NOMO-1 treated with DMSO at 0.1 percent for 48 hours (cell line): ENCODE data around the gene KRT83.
"Not testable (repeated sequence)": the region's sequence is repeated elsewhere in the genome, so short reads cannot be mapped to it uniquely, and the experiment has no call there.

Source experiments
- DNase-seq: peaks from one replicate; lab custom pipeline; 2025; ENCODE audit not compliant: unreplicated experiment; lab: John Stamatoyannopoulos, UW

KRT83 gene

DNA sequence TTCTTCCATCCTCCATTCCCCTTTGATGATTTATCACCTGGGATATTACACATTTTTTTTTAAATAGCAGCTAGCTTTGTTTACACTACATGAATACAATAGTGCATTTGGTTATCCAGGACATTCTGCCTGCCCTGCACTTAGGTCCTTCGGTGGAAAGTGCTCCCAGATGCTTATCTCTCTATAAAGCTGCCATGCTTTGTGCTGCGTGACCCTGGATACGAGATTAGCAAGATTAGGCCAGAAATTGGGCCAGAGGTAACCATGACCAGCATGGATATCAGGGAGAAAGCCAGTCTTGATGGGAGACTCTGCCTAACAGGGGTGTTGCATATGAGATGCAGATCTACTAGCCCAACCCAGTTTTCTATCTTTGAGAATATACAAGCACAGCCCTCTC is 12.1 kb upstream of the KRT83 start:
- DNase-seq: no peak

GRCh38 chr12:52332381-52332780 is 11.2 kb upstream of the KRT83 start:
- DNase-seq: no peak

DNA sequence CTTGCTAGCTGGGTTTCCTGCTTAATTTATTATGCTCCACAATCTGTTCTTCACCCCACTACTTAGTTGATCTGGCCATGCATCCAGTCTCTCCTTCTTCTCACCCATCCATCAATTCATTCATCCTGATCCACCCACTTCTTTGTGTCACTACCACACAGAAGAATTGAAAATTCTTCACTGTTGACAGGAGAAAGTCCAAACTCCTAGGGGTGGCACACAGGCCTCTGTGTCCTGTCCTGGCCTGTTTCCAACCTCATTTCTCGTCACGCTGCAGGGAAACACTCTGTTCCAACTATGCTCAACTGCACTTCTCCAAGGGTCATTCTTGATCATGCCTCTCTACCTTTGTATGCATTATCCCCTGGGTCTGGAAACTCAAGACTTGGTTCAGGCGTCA is 10.6 kb upstream of the KRT83 start:
- no peak for DNase-seq

GRCh38 chr12:52331039-52331438 is 9.8 kb upstream of the KRT83 start:
- DNase-seq: no peak

GRCh38 chr12:52327830-52328500 is 6.8 kb upstream of the KRT83 start:
- DNase-seq: no peak

- peak; percentile 88 for DNase-seq
These were observed 6.0 kb upstream of the KRT83 start for GRCh38 chr12:52327052-52327829.

GRCh38 chr12:52324153-52324444 is 2.9 kb upstream of the KRT83 start:
- no peak for DNase-seq

DNA sequence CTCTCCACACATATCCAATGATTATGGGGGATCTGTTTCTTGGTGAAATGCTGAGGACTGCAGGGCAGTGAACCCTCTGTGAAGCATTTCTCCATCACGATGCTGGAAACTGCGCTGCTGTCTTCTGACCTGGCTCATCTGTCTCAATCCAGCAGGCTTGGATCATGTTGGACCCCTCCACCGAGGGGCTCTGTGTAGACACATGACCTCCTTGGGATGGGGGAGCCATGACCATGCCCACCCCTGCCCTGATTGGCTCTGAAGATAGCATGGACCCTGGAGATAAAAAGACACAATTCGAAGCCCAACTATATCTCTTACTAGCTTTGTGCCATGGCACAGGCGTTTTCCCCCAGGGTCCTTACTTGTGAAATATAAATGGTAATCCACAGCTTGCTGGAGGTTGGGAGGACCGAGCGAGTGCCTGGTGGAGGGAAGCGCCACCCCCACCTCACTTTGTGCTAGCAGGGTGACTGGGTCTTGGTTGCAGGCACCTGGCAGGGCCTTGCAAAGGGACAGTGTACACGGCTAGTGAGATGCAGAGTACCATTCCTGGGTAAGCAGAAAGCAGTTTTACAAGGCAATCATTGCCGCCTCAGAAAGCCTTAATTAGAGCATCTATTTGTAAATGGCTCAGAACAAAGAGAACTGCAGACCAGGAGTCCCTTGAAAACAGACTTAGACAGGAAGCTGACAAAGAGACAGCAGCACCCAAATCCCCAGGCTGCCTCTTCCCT is 2.4 kb upstream of the KRT83 start:
- DNase-seq: no peak

- DNase-seq: no peak
These were observed 1.8 kb upstream of the KRT83 start for GRCh38 chr12:52323001-52323400.

DNA sequence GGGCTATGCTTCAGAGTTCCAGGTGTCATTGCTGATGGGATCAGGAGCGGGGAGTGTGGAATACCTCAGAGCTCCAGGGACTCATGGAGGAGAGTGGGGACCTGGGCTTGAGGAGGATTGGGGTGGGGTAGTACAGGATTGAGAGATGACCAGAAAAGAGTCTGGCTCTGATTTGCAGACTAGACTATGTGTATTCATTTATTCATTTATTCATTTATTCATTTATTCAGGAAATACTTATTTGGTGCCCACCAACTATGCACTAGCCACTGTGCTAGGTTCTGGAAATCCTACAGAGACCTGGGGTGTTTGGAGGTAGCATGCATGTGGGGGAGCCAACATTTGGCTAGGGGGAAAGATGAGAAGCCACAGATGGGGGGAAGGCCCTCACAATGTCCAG is 871 bp upstream of the KRT83 start:
- no peak for DNase-seq

DNA sequence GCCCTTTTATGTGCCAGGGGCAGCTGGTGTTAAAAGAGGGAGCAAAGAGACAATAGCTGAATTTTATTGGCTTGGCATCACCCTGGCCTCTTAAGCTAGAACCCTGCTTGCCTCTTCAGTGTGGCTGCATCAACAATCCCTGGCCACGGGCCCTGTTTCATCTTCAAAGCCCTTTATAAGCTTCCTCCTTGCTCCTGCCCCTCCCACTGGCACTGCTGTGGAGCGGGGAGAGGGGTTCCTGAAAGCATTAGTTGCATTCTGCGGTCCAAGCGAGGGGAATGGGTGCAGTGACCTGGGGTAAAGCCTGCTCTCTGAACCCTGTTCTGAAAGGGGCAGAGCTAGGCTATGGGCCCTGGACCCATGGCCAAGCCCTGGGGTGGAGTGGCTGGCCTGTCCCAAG is 220 bp upstream of the KRT83 start:
- DNase-seq: no peak

DNA sequence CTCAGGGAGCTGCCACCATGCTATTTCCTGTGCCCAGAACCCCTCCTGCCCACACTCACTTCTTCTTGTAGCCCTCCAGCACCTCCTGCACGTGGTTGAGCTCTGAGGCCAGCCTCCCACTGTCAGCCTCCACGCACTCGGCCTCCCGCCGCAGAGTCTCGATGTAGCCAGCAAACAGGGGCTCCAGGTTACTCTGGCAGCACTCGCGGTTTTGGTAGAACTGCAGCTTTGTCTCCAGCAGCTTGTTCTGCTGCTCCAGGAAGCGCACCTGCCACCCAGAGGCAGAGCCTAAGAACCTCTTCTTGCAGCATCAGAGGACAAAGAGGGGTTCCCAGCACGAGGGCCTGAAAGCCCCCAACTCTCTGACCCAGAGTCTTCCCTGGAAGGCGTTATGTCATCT is 2.1 kb downstream of the KRT83 start:
- no peak for DNase-seq

DNA sequence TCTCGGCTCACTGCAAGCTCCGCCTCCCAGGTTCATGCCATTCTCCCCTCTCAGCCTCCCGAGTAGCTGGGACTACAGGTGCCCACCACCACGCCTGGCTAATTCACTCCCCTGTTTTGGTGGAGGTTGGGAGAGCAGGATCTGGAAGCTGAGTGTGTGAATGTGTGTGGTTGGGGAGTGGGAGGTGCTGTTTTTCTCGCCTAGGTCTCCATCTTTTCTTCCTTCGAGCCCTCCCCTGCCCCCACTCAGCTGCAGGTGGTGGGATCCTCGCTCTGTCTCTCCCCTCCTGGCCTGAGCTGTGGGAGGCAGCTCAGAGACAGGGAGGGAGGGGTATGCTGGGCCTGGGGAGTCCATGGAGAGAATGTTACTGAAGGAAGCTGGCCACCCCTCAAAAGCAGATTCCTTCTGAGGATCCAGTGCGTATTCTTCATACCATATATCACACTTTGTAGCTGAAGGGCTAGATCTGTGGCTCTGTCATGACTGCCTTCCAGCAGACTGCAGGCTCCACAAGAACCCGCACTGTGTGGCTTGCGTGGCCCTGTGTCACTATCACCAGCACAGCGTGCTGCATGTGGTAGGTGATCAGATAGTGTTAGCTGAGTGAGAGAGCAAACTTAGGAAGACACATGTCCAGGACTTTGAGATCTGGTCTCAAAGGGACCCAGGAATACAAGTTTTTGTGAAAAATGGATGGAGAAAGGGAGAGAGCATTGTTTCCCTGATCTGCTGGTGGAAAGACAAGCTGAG is 2.8 kb downstream of the KRT83 start:
- DNase-seq: no peak

DNA sequence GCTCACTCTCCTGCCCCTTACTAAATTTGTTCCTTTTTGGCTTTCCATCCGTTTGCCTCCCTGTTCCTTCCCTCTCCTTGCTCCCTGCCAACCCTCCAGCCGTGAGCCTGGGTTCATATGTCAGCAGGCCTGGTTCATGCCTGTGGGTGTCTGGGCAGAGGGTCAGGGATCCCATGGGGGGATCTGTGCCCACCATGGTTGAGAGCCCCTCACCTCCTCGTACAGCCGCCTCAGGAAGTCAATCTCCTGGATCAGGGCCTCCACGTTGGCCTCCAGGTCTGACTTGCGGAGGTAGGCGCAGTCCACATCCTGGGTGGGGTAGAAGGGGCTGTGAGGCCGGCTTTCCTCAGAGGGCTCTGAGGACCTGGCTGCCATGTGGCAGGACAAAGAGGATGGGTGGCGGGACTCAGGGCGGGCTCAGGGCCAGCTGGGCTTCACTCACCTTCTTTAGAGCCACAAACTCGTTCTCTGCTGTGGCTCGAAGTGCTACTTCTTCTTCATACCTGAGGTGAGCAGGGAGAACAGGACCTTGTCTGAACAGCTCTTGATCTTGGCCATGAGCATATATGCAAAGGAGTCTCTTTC is 3.6 kb downstream of the KRT83 start:
- no peak for DNase-seq

DNA sequence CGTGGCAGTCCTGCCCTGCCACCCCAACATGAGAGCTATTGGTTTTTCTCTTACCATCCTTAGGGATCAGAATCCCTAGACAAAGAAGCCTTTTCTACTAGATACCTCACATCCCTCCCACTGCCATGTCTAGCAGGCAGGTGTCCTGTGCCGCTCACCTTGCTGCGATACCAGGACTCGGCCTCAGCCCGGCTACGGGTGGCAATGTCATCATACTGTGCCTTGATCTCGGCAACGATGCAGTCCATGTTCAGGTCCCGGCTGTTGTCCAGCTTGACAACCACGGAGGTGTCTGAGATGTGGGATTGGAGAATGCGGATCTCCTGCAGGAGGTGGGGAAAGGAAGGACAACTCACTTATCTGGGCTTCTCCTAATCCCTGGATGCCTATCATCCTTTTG is 4.5 kb downstream of the KRT83 start:
- DNase-seq: no peak

DNA sequence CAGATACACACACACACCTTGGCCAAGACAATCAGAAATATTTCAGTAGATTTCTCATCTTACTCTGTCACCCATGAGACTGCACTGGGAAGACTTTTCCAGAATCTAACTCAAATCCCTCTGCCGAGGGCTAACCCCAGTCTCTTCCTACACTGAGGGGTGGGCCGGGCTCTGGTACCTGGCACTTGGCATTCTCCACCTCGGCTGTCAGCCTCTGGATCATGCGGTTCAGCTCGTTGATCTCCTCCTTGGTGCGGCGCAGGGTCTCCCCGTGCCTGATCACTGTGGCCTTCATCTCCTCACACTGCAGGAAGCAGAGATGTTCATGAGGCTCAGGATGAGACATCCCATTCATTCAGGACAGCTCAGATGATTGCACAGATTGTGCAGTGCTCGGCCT is 4.9 kb downstream of the KRT83 start:
- no peak for DNase-seq

GRCh38 chr12:52315721-52316120 is 5.5 kb downstream of the KRT83 start:
- not testable (repeated sequence) for DNase-seq

GRCh38 chr12:52314511-52314910 is 6.7 kb downstream of the KRT83 start:
- no peak for DNase-seq

DNA sequence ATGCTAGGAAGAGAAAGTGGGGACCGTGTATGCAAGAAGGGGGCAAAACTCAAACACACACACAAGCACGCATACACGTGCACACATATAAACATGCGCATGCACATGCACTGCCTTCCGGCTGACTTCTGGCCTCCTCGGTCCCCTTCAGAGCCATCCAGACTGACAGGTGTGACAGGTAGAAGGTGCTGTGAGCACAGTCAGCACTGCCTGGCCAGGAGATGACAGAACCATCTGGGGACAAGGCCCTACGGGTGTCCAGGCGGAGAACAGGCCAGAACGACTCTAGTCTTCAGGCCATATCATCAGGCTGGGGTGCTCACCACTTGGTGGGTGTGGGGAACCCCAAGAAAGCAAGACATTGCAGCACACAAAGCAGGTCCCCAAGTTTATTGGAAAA is 7.3 kb downstream of the KRT83 start:
- no peak for DNase-seq

- no peak for DNase-seq
These were observed 7.7 kb downstream of the KRT83 start for GRCh38 chr12:52313461-52313860.

- DNase-seq: no peak
These were observed 9.1 kb downstream of the KRT83 start for GRCh38 chr12:52312086-52312485.
